HG02759 (cell line): ENCODE results near the gene KCNC2.

Experiments
- ATAC-seq: cut with Tn5 transposase; IDR thresholded peaks from one replicate; pipeline ENCODE4 v1.9.1; 2021; ENCODE audit warnings: mild to moderate bottlenecking, moderate library complexity; ENCODE audit not compliant: unreplicated experiment

Gene KCNC2

DNA sequence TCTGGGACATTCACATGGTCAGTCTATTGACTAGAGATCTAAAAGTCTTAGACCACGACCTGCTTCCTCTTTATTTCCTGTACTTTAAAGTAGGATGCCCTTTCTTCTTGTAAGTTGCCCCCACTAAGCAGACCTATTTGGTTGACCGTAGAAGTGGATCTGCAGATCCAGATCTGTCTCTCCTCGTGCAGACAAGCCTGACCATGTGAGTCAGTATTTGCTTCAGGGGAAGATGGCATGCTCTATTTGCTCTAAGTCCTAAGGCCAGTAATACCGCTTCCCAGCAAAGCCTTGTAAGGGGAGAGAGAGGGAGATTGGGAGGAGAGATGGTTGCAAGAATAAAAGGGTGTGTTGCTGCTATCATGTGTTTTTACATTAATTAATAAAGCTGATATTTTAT is 46.8 kb downstream of the KCNC2 start:
- no peak for ATAC-seq

DNA sequence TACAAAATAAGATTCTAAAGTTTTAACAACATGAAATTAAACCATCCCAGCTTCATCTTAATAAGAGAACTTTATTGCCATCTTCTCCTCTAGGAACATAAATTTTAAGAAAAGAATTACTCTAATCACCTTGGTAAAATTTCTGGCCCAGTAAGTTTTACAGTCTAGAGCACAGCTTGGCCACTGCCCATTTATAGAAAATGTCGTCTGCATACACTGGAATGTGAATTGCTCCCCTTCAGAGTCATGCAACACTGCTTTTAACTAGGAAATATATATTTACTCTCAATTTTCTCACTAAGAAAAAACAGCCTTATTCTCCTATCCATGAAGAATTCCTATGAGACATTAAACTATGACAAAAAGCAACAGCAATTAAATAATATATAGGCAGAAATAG is 48.2 kb downstream of the KCNC2 start:
- no peak for ATAC-seq

DNA sequence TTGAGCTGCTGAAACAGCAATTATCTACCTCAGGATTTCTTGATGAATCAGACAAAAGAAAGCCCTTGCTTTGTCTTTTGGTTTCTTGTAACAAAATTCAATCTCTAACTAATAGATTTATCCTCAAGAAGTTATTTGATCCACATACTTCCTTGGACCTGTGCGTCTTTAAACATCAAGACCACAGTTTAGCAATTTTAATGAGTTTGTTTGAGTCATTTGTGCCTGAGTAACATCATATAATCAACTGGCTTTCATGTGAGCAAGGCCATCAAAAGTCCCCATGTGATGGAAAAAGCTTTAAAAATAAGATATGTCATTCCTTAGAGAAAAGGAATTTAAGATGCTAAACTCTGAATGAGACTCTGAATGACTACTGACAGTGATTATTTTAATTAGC is 52.3 kb downstream of the KCNC2 start:
- ATAC-seq: no peak

DNA sequence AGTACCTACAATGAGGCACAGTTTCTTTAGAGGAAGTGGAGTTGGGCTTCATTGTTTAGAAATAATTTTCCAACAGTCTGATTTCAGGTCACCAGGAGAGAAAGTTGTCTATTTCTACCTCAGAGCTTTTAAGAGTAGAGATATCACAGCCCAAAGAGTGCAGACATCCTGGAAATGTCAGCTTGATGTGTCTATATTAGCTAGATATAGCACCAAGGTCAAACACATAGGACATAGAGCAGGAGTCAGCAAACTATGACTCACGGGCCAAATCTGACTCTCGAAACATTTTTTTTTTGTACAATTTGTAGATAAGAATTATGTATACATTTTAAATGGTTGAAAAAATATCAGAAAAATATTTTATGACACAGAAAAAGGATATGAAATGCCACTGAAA is 53.7 kb downstream of the KCNC2 start:
- ATAC-seq: no peak

DNA sequence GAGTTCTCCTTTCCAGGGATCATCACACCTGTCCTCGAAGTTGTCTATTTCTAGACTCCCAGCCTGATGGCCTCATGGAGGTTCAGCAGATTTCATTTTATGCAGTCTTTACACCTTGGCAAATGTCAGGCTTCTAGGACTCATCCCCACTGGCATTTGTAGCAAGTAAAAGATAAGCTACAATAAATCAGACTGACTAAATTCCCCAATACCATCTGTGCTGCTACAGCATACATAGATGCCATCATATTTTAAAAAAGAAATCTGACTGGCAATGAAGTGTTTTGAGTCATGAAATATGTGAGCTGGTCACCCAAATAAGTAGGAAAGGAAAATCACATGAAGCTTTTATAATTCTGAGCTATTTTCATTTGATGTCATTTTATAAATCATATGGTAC is 55.3 kb downstream of the KCNC2 start:
- ATAC-seq: no peak

DNA sequence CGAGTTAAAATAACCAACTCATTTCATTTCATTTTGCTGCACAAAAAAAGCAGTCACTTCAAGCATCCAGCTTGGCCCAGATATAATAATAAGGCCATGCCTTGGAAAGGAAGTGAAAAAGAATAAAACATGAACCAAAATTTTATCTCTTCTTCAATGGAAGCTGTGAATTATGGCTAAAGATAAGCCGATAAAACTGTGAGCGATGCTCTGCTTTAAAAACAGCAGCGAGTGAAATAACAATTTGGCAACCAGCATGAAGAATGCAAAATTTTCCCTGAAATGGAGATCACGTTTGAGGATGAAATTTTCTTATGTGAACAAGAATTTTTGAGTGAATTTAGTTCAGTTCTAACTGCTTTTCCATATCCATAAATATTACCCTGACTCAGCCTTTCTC is 70.4 kb downstream of the KCNC2 start:
- no peak for ATAC-seq

DNA sequence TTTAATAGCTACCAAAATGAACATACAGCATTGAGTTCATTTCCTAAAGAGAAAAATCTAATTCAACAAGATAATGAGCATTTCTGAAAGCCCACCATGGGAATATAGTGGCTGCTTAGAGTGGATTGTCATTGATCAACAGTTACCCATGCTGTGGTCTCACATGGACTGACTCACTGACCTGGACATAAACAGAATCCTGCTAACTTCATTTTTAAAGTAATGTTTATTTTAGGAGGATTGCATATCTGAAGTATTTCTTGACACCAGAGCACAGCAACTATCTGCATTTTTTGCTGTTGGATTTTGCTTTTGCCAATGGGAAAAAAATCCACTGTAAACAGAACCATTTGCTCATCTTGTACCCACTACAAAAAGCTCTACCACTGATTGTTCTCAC is 71.7 kb downstream of the KCNC2 start:
- ATAC-seq: no peak

DNA sequence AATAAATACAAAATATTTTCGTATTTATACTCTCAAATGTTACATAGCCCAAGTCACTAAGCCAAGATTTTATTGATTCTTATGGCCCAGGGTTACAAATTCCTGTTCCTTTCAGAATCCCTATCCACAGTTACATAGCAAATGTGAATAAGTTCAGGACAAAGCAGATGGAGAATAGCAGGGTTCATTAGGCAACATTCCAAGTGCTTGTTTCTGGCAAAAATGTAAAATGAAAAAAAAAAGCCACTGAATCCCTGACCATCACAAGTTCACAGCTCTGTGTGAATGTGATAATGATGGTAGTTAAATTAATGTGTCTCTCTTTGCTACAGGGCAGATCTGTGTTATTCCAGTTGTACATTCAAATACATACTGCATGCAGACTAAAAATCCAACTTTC is 74.6 kb downstream of the KCNC2 start:
- no peak for ATAC-seq

DNA sequence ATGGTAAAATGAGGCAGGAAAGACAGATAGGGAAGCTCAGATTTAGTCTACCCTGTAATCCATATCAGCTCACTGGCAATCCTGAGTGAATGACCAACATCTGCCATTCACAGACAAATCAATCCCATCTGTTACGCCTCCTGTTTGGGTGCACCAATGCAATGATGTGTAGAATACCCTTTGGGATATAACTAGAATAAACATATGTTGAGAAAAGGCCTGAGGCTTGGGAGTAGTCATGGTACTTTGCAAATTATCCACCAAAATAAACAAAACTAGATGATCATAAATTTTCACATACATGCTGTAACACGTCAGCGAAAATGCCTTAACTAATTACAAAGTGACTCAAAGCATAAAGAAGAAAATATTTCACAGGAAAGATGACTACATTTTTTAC is 78.8 kb downstream of the KCNC2 start:
- ATAC-seq: no peak

DNA sequence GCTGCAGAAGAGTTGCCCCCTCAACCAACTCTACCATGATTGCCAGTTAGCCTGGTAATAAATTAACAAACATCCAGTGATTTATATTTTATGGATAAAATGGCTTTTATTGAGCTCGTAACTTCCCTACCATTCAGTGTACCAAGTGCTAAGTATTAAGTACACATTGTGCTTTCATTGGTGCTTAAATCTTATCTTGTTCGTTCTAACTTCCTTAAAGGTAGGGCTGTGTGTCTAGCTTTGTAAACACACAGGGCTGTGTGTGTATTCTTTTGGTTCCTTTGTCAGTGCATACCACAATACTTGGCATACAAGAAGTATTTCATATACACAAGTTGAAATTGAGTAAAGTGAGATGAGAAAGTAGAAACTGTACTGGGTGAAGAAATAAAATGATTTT is 80.4 kb downstream of the KCNC2 start:
- no peak for ATAC-seq

DNA sequence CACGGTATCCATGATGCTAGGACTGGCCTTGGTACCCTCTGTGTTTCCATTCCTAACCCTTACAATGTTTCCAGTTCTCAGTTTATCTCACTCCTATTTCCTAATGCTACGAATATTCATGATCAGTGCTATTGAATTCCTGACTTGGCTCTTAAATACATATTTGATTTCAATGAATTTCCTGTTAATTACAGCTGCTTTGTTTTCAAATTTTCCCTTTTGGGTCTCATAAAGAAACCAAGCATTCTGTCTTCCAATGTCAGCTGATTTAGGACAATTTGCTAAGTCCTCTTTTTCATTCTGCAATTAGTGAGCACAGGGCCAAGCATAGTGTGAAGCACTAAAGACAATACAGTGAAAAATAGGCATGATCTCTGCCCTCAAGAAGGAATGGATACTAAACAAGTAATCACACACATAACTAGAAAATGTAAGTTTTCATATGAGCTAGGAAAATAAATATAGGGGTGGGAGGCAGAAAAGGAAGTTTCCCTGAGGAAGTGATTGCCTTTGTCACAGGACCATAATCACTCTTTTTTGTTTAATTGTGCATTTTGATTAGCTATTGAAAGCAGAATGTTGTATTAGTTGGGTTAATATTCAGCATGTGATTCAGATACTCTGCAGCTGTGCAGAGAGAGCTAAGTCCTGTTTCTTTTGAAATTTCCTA is 88.5 kb downstream of the KCNC2 start:
- ATAC-seq: no peak

DNA sequence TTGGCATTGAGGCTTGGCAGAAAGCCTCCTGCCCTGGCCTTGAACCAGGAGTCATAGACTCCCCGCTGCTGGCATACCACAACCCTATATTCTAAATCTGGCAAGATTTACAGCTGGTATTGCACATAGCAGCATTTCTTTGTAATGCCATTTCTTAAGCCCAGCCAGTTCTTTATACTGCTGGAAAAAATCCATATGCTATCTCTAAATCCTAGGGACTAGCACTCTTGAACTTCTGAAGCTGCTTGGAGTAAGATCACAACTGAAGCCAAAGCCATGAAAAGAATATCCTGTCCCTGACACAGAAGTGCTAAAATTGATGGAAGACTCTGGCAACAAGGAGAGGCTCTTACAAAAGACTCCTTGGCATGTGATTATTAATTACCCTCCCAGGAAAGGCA is 89.3 kb downstream of the KCNC2 start:
- ATAC-seq: no peak

DNA sequence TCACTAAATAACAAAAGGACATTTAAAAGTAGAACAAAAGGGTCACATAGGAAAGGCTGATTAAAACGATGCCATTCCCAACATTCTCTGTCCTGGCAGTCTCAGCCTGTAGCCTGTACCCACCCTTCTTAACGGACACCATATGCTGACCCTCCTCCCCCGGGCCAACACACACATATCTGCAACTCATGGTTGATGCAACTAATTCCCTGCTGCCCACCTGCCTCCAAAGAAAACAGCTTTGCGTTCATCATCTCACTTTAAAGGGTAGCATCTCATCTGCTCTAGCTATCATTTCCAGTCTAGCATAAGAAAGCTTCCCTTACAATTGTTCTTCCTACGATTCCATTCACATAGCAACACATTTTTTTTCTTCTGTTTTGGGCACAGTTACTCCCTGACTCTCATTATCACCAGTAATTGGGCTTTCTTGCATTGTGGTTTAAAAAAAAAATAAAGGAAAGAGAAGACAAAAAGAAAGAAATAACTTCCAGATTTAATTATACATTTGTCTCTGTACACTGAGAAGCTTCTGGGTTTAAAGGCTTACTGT is 92.9 kb downstream of the KCNC2 start:
- no peak for ATAC-seq

DNA sequence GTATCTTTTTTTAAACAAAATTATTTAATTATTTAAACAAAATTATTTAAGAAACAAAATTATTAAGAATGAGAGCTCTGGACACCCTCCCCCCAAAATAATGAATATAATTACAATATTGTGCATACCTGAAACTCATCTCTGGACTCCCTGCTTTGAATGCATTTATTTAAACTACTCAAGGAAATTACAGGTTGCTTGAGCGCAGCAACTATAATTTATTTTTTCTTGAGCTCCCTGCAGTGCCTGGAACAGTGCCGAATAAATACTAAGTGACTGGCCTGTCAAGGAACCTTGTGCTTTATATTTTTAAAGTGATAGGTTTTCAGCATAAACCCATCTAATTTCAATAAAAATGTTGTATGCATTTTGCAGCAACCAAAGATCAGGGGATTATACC is 93.9 kb downstream of the KCNC2 start:
- ATAC-seq: no peak

DNA sequence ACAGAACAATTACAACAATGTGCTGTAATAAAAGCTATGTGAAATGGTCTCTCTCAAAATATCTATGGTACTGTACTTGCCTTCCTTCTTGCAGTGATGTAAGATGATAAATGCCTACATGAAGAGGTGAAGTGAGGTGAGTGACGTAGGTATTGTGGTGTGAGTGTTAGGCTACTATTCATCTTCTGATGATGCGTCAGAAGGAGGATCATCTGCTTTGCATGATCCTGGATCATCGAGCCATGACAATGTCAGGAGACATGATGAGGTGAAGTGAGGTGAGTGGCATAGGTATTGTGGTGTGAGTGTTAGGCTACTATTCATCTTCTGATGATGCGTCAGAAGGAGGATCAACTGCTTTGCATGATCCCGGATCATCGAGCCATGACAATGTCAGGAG is 105.8 kb downstream of the KCNC2 start:
- no peak for ATAC-seq

DNA sequence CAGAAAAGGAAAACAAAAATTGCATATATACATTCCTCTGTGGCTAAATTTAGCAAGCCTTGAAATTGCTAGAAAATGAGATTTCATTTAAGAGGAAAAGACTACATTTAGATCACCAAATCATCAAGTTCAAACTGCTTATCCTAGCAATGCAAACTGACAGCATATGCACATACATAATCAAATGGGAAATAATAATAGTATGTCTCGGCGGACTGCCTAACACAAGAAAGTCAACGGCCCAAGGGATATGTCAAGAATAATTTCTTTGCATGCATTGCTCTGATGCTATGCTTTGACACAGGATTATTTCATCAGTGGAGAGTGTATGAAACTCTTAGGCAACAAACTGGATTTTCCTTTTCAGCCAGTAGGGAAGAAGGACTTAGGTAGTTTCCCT is 107.9 kb downstream of the KCNC2 start:
- no peak for ATAC-seq

DNA sequence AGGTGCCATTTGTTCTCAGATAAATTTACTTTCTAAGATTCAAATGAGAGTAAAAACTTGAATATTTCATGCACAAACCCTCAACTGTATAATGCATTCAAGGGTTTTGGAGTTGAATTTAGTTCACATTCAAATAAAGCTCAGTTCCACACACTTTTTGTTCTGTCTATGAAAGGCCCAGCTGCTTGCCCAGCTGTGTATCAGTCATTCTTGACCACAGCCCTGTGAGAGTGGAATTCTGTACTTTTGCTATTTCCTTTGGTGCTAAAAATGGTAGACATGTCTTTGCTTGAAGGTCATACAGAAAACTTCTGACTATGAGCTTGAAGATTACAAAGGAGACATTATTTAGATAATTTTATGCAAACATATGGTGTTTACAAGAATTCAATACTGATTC is 110.4 kb downstream of the KCNC2 start:
- no peak for ATAC-seq

DNA sequence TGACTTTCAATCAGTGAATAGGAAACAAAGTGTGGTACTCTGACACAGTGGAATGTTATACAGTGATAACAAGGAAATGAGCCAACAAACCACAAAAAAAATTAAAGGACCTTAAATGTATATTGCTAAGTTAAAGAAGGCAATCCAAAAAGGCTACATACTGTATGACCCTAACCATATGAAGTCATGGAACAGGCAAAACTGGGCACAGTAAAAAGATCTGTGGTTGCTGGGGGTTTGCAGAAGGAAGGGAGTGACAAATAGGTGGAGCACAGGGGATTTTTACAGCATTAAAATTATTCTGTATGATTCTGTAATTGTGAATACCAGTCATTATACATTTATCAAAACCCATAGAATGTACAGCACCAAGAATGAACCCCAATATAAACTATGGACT is 112.6 kb downstream of the KCNC2 start:
- no peak for ATAC-seq

DNA sequence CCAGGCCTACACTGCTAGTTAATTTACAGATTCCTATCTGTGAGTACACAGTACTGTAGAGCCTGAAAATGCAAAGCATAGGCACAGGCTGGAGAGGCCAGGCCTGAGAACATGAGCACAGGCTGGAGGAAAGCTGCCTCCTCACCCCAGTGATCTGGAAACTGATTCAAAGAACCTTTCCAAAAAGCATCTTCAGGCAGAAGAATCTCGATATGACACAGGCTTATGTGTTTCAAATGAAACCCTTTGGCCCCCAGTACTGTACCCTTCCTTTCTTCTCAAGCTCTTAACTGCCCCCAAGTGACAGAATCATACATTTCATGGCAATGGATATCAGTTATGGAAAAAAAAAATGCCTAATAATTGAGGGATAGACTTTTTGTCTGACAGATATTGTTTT is 122.0 kb downstream of the KCNC2 start:
- ATAC-seq: no peak

DNA sequence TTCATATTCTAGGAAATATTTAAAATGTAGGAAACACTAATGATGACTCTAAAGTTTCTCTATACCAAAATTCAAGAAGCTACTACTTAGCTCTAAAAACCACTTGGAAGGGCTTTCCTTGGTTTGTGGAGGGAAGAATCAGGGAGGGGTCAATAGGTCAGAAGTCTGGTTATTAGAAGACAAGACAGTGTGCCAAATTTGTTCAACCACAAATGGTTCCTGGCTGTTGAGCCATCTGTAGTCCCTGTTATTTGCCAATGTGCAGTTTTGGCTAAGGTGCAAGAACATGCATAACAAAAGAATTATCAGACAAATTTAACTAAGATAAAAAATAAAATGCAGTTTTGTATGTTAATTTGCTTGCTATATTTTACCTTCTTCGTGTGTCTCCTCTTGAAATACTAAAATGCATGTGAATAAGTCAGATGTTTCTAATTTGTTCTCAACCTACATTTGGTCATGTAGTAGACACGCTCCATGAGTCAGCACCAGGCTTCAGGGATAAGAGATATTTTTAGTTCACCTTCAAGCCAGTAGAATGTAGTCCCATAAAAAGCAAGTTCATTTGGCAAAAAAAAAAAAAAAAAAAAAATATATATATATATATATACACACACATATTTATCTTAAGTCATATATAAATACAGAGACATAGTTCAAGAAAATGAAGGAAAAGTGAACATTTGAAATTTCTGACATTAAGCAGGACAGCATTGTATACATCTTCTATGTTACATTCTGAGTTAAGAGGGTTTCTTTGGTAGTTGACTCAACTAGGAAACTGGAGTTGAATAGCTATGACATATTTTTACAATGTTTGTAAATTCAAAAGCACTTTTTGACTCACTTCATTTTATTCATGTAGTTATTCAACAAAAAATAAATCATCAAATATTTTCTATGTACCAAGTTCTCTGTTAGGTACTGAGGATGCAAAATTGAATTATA is 123.3 kb downstream of the KCNC2 start:
- no peak for ATAC-seq

DNA sequence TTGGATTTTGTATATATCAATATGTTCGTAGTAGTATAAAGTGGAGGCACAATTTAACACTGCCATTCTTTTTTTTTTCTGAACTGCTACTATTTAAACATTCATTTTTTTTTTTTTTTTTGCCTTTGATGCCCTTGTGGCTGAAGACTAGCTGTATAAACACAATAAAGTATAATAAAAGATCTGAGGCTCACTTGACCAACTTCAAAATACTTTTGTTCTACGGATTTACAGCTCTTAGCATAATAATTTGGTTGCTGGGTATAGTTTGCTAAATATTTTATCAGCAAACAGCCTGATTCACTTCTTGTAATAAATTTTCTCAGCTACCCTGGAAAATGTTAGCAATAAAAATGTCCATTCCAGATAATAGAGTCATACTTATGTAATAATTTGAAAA is 128.3 kb downstream of the KCNC2 start:
- ATAC-seq: no peak

DNA sequence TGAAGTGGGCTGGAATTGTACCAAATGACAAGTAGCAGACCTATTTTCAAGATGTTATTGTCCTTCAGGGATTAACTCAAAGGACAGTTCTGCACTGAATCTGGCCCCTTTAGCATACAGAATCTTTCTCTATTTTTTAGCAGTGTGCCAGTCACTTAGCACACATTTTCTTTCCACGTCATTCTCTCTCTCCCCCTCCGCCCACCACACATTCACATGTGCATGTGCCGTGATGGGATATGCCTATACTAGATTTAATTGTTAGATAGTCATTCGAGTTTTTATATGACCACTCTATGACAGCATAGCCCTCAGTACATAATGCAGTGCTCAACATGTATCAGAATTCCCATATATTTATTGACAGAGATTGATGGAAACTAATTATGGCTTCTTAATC is 129.1 kb downstream of the KCNC2 start:
- ATAC-seq: no peak
